ENCODE measurements around the gene CARD9. TPM values are rescaled to one million over a fixed set of nuclear protein-coding genes. Genes with fewer than 3 reads are reported as not detected.

The CARD9 gene
- total RNA-seq, 1 experiment from 2014 or later = 1.7 TPM

DNA sequence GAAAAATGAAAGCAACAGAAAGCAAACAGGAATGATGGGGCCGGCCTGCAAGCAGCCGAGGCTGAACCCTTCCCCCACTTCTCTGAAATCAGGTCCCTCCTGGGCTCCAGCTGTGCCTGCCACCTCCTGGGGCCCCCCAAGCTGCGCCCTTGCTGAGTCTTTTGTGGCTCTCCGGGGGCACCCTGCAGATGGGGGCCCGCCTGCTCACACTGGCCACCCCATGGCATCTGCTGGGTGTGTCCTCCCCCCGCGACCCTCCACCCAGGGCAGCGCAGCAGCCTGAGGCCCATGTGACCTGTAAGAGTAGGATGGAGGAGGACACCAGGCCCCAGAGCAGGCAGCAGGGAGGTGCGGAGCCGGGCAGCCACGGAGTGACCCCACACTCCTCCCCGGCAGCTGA is 40.4 kb downstream of the CARD9 start:
- Histone ChIP-seq H3K4me1 (ENCODE audit: control insufficient read depth, insufficient read depth, low read length) (no peaks in the 10 kb centered on the region; the same call in 1 of the 2 replicates), H3K27me3 (ENCODE audit: control insufficient read depth, insufficient read depth, low read length) (no peaks in the 10 kb centered on the region), H3K27ac (ENCODE audit: low read length) (no peak overlapping the region), H3K9me3 (ENCODE audit: control insufficient read depth, insufficient read depth, low read depth, low read length) (no peaks in the 10 kb centered on the region), H3K36me3 (ENCODE audit: control insufficient read depth, insufficient read depth, low read length) (no peaks in the 10 kb centered on the region; the same call in 1 of the 2 replicates), H3K4me3 (ENCODE audit: low read depth in 2 of 2, low read length in 2 of 2) (no peak overlapping the region)
- BruUV-seq (replicated peaks) = no TSS peak
- intact Hi-C loops (cut with micrococcal nuclease; ENCODE audit: unreplicated experiment) (no loop called here), in situ Hi-C loops (cut with HindIII; ENCODE audit: low pct_unique_long_range_greater_than_20kb, low sequenced_read_pairs) (no loop called here)
- no peak for ATAC-seq
- ChIA-PET POLR2A (no interaction called here), CTCF (interaction anchor here (0.7 kb wide), 1 partner anchor 63 kb away, joined by 3 read pairs; no protein-coding TSS in a partner anchor)
- no peak for DNase-seq (ENCODE audit: low read depth, low spot score)
- TF ChIP-seq POLR2AphosphoS5 (IDR thresholded peaks at IDR 0.05; ENCODE audit: low read depth, low read length) = no peak
- TF ChIP-seq SIN3A (IDR thresholded peaks at IDR 0.05; ENCODE audit: borderline replicate concordance, insufficient read depth, low read depth, low read length) = no peak
- no peak for TF ChIP-seq TCF7L2 (IDR thresholded peaks at IDR 0.05; ENCODE audit: low read depth, low read length)
- TF ChIP-seq, protein P1, sequence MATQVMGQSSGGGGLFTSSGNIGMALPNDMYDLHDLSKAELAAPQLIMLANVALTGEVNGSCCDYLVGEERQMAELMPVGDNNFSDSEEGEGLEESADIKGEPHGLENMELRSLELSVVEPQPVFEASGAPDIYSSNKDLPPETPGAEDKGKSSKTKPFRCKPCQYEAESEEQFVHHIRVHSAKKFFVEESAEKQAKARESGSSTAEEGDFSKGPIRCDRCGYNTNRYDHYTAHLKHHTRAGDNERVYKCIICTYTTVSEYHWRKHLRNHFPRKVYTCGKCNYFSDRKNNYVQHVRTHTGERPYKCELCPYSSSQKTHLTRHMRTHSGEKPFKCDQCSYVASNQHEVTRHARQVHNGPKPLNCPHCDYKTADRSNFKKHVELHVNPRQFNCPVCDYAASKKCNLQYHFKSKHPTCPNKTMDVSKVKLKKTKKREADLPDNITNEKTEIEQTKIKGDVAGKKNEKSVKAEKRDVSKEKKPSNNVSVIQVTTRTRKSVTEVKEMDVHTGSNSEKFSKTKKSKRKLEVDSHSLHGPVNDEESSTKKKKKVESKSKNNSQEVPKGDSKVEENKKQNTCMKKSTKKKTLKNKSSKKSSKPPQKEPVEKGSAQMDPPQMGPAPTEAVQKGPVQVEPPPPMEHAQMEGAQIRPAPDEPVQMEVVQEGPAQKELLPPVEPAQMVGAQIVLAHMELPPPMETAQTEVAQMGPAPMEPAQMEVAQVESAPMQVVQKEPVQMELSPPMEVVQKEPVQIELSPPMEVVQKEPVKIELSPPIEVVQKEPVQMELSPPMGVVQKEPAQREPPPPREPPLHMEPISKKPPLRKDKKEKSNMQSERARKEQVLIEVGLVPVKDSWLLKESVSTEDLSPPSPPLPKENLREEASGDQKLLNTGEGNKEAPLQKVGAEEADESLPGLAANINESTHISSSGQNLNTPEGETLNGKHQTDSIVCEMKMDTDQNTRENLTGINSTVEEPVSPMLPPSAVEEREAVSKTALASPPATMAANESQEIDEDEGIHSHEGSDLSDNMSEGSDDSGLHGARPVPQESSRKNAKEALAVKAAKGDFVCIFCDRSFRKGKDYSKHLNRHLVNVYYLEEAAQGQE (IDR thresholded peaks at IDR 0.05; ENCODE audit: insufficient read depth in 1 of 2, low read depth in 2 of 2, low read length in 1 of 2) = no peak
- TF ChIP-seq, protein P2, sequence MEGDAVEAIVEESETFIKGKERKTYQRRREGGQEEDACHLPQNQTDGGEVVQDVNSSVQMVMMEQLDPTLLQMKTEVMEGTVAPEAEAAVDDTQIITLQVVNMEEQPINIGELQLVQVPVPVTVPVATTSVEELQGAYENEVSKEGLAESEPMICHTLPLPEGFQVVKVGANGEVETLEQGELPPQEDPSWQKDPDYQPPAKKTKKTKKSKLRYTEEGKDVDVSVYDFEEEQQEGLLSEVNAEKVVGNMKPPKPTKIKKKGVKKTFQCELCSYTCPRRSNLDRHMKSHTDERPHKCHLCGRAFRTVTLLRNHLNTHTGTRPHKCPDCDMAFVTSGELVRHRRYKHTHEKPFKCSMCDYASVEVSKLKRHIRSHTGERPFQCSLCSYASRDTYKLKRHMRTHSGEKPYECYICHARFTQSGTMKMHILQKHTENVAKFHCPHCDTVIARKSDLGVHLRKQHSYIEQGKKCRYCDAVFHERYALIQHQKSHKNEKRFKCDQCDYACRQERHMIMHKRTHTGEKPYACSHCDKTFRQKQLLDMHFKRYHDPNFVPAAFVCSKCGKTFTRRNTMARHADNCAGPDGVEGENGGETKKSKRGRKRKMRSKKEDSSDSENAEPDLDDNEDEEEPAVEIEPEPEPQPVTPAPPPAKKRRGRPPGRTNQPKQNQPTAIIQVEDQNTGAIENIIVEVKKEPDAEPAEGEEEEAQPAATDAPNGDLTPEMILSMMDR (IDR thresholded peaks at IDR 0.05) = no peak

DNA sequence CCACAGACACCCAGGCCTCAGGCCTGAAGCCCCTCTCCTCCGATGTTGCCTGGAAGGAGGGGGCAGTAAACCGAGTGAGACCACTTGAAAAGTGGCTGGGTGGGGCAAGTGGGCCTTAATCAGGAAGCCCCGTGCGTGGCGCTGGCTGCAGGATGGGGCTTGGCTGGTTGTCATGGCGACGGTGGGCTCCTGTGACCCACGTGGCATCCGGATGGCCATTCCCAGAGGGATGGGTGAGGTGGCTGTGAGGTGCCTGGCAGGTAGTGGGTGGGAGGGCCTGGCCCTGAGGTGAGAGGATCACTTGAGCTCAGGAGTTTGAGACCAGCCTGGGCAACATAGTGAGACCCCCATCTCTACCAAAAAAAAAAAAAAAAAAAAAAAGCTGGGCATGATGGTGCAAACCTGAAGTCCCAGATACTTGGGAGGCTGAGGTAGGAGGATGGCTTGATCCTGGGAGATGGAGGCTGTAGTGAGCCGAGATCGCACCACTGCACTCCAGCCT is 40.9 kb downstream of the CARD9 start:
- Histone ChIP-seq H3K36me3 (ENCODE audit: control insufficient read depth, insufficient read depth, low read length) (no peaks in the 10 kb centered on the region; the same call in 1 of the 2 replicates), H3K27ac (ENCODE audit: low read length) (no peak overlapping the region), H3K4me3 (ENCODE audit: low read depth in 2 of 2, low read length in 2 of 2) (no peak overlapping the region), H3K9me3 (ENCODE audit: control insufficient read depth, insufficient read depth, low read depth, low read length) (no peaks in the 10 kb centered on the region), H3K4me1 (ENCODE audit: control insufficient read depth, insufficient read depth, low read length) (no peaks in the 10 kb centered on the region; the same call in 1 of the 2 replicates), H3K27me3 (ENCODE audit: control insufficient read depth, insufficient read depth, low read length) (no peaks in the 10 kb centered on the region)
- TF ChIP-seq TCF7L2 (IDR thresholded peaks at IDR 0.05; ENCODE audit: low read depth, low read length) = no peak
- no peak for TF ChIP-seq POLR2AphosphoS5 (IDR thresholded peaks at IDR 0.05; ENCODE audit: low read depth, low read length)
- TF ChIP-seq, protein P2 (IDR thresholded peaks at IDR 0.05) = no peak
- TF ChIP-seq SIN3A (IDR thresholded peaks at IDR 0.05; ENCODE audit: borderline replicate concordance, insufficient read depth, low read depth, low read length) = no peak
- TF ChIP-seq, protein P1 (IDR thresholded peaks at IDR 0.05; ENCODE audit: insufficient read depth in 1 of 2, low read depth in 2 of 2, low read length in 1 of 2) = no peak
- no TSS peak for BruUV-seq (replicated peaks)
- ATAC-seq = no peak
- intact Hi-C loops (cut with micrococcal nuclease; ENCODE audit: unreplicated experiment) = no loop called here
- CTCF ChIA-PET = interaction anchor here (0.7 kb wide), 1 partner anchor 870 kb away, joined by 20 read pairs; no protein-coding TSS in a partner anchor
- POLR2A ChIA-PET = no interaction called here
- no peak for DNase-seq (ENCODE audit: low read depth, low spot score)
- in situ Hi-C loops (cut with HindIII; ENCODE audit: low pct_unique_long_range_greater_than_20kb, low sequenced_read_pairs) = no loop called here
